Right lobe of liver (tissue), 4 donors: ENCODE data around the gene C22orf42.

Experiments
- POLR2A ChIP-seq: fragments of 450-650 bp; IDR thresholded peaks from one replicate; pipeline ENCODE4 v1.6.1; 2017; ENCODE audit warnings: antibody characterized with exemption, mild to moderate bottlenecking
- TF ChIP-seq, protein P1 (sequence below), 4 donors: fragments of 200-600 bp in 3 of 4; fragments of 450-650 bp in 1 of 4; IDR thresholded peaks; one replicate each; pipeline versions ENCODE4 v1.5.1 to v1.8.0; 2016 to 2022; ENCODE audit warnings: antibody characterized with exemption in 4 of 4, mild to moderate bottlenecking in 2 of 4
- donor health status: DM: no; HTN: no; CAD: no.
- donor health status: DM: no; HTN: no; CAD: no.
- donor health status: DM: no; HTN: yes; CAD: no.

DNA sequence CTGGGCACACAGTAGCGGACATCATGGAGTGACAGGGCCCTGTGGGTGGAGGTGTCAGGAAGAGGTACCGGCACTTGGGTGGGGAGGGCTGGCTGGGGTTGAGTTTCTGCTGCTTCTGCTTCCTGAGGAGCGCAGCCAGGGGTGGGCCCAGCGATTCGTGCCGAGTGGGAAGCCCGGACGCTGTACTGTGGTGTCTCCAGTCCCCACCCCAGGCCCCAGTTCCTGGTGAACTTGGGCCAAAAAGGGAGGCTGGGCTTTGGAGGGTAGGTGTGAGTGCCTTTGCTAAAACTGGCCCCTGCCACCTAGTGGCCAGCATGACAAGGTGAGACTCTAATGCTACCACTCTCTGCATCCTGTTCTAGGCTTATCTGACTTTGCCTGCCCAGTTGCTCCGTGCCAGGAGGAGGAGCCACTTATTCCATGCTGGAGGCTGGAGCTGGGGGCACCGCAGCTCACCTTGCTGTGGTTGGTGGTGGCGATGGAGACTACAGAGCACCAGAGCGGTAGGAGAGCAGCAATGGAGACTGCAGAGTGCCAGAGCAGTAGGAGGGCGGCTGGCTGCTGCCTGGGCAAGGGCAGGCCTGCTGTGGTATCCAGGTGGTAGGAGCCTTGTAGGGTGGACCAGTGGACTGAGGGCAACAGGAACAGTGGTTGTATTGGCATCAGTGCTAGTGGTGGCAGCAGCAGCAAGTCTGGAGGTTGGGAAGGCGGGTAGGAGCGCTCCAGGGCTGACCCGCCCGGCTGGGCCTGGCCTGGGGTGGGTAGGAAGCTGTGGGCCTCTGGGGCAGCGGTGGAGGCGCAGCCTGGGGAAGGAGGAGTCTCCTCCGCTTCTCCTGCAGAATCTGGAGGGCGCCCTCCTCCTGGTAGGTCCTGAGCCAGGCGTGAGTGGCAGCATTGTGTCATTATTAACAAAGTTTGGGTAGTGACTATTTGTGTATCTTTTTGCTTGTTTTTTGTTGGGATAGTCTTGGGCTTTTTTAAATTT lies 48.0 kb upstream of the C22orf42 start:
- TF ChIP-seq, protein P1, sequence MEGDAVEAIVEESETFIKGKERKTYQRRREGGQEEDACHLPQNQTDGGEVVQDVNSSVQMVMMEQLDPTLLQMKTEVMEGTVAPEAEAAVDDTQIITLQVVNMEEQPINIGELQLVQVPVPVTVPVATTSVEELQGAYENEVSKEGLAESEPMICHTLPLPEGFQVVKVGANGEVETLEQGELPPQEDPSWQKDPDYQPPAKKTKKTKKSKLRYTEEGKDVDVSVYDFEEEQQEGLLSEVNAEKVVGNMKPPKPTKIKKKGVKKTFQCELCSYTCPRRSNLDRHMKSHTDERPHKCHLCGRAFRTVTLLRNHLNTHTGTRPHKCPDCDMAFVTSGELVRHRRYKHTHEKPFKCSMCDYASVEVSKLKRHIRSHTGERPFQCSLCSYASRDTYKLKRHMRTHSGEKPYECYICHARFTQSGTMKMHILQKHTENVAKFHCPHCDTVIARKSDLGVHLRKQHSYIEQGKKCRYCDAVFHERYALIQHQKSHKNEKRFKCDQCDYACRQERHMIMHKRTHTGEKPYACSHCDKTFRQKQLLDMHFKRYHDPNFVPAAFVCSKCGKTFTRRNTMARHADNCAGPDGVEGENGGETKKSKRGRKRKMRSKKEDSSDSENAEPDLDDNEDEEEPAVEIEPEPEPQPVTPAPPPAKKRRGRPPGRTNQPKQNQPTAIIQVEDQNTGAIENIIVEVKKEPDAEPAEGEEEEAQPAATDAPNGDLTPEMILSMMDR (IDR thresholded peaks at IDR 0.05), result peak; percentile 64 to 70 (median 65)
- TF ChIP-seq POLR2A, result no peak
